HepG2 (cell line): Measurements from ENCODE around the gene DSTYK. TPM values are rescaled to one million over a fixed set of nuclear protein-coding genes. Genes with fewer than 3 reads are reported as not detected.

Experiments
- ATAC-seq: fragments of 200-7000 bp; cut with Tn5 transposase; 3 replicates; pipeline ENCODE4 v1.9.1; 2020; ENCODE audit warnings: mild to moderate bottlenecking, moderate library complexity
- BruUV-seq: library from RNA; stranded (reverse); fragments of 400-500 nt; replicated peaks from 2 replicates; lab custom pipeline; 2021; lab: Mats Ljungman, UMichigan
- CTCF ChIA-PET: fragments of 300-600 bp; formaldehyde crosslinking; extraction: SDS; loops from one replicate; lab custom pipeline; 2021; ENCODE audit warnings: low total read pairs, inconsistent platforms, low intra/inter-chr PET ratio; lab: Yijun Ruan, JAX
- POLR2A ChIA-PET: fragments of 350-600 bp; sonication (Branson Sonifier 250); formaldehyde crosslinking; loops from one replicate; lab custom pipeline; 2020; ENCODE audit warnings: antibody characterized with exemption, inconsistent platforms; lab: Yijun Ruan, JAX
- DNase-seq: peaks from one replicate; pipeline ENCODE4 v3.0.0-alpha.2; 2015; ENCODE audit warnings: low spot score
- FAIRE-seq: peaks from 3 replicates; lab custom pipeline; 2011; peaks lifted over from hg19 to GRCh38; lab: Jason Lieb, UNC
- H2AFZ ChIP-seq: one replicate; pipeline ENCODE4 v1.6.1; 2011; ENCODE audit warnings: low read length, inconsistent platforms
- H3K27ac ChIP-seq: fragments of 300-600 bp; 3 replicates; pipeline ENCODE4 v1.8.0; 2011; ENCODE audit warnings: mixed run types, mild to moderate bottlenecking, mixed read lengths, low read length, inconsistent platforms; ENCODE audit not compliant: insufficient read depth; ENCODE audit errors: extremely low read length
- H3K27me3 ChIP-seq, 2 experiments: fragments of 200-600 bp in 1 of 2; 2 replicates in 1 of 2; 3 replicates in 1 of 2; pipeline versions ENCODE4 v1.6.0 to v1.8.0; 2011; ENCODE audit warnings: low read length in 2 of 2, mild to moderate bottlenecking in 2 of 2, moderate library complexity in 2 of 2, inconsistent platforms in 1 of 2; ENCODE audit not compliant: insufficient read depth in 2 of 2, control insufficient read depth in 1 of 2
- H3K36me3 ChIP-seq, 2 experiments: fragments of 200-600 bp in 1 of 2; replicated peaks in 1 of 2; 2 replicates in 1 of 2; 3 replicates in 1 of 2; pipeline versions ENCODE4 v1.5.1 to v1.8.0; 2011; ENCODE audit warnings: low read length in 2 of 2, inconsistent platforms in 1 of 2; ENCODE audit not compliant: insufficient read depth in 2 of 2, control insufficient read depth in 1 of 2
- H3K4me1 ChIP-seq: 2 replicates; pipeline ENCODE4 v1.5.1; 2012; ENCODE audit warnings: low read length, inconsistent platforms; ENCODE audit not compliant: insufficient read depth
- H3K4me2 ChIP-seq: 2 replicates; pipeline ENCODE4 v1.6.0; 2011; ENCODE audit warnings: low read depth, low read length, inconsistent platforms
- H3K4me3 ChIP-seq, 3 experiments: fragments of 200-600 bp in 1 of 3; sonication (generic), shearing (Covaris generic) in 1 of 3; replicated peaks in 1 of 3; 2 replicates each; pipeline ENCODE4 v1.5.1; 2011 to 2016; ENCODE audit warnings: low read length in 3 of 3, inconsistent platforms in 2 of 3, low read depth in 2 of 3, mild to moderate bottlenecking in 2 of 3, control low read depth in 1 of 3, mixed read lengths in 1 of 3; ENCODE audit not compliant: insufficient read depth in 1 of 3
- H3K79me2 ChIP-seq: one replicate; pipeline ENCODE4 v1.6.1; 2011; ENCODE audit warnings: low read length, inconsistent platforms; ENCODE audit not compliant: insufficient read depth
- H3K9ac ChIP-seq: 2 replicates; pipeline ENCODE4 v1.6.0; 2011; ENCODE audit warnings: mild to moderate bottlenecking, low read depth, low read length, inconsistent platforms; ENCODE audit not compliant: insufficient read depth
- H3K9me3 ChIP-seq: 2 replicates; pipeline ENCODE4 v1.5.1; 2012; ENCODE audit warnings: mild to moderate bottlenecking, low read length
- H4K20me1 ChIP-seq: 2 replicates; pipeline ENCODE4 v1.6.0; 2011; ENCODE audit warnings: inconsistent platforms, mild to moderate bottlenecking, low read length, moderate library complexity; ENCODE audit not compliant: insufficient read depth
- ATAD3A ChIP-seq: sonication (generic); formaldehyde crosslinking; IDR thresholded peaks from 2 replicates; pipeline ENCODE4 v1.4.0; 2020; ENCODE audit warnings: missing genetic modification reagents
- ATF7-NPFF ChIP-seq: sonication (generic); formaldehyde crosslinking; IDR thresholded peaks from 2 replicates; pipeline ENCODE4 v1.8.1; 2023; ENCODE audit warnings: mild to moderate bottlenecking, low read depth, missing genetic modification reagents, moderate library complexity
- ELF4 ChIP-seq: sonication (generic); formaldehyde crosslinking; IDR thresholded peaks from 2 replicates; pipeline ENCODE4 v1.5.0; 2020; ENCODE audit warnings: missing genetic modification reagents, mild to moderate bottlenecking, moderate library complexity, borderline replicate concordance
- MAX ChIP-seq: IDR thresholded peaks from 2 replicates; pipeline ENCODE4 v1.6.1; 2012; ENCODE audit warnings: inconsistent platforms
- PHF8 ChIP-seq: sonication (generic); formaldehyde crosslinking; IDR thresholded peaks from 2 replicates; pipeline ENCODE4 v1.5.0; 2020; ENCODE audit warnings: missing genetic modification reagents
- THAP11 ChIP-seq: IDR thresholded peaks from 2 replicates; pipeline ENCODE4 v1.6.1; 2016; ENCODE audit warnings: missing biosample characterization, missing genetic modification reagents
- ZBTB8A ChIP-seq: sonication (generic); formaldehyde crosslinking; IDR thresholded peaks from 2 replicates; pipeline ENCODE4 v1.4.0; 2020; ENCODE audit warnings: mild to moderate bottlenecking, low read depth, missing genetic modification reagents, borderline replicate concordance
- ZIK1 ChIP-seq: sonication (generic); formaldehyde crosslinking; IDR thresholded peaks from 2 replicates; pipeline ENCODE4 v1.5.0; 2020; ENCODE audit warnings: mild to moderate bottlenecking, low read depth, missing genetic modification reagents, borderline replicate concordance
- ZNF549 ChIP-seq: sonication (generic); formaldehyde crosslinking; IDR thresholded peaks from 2 replicates; pipeline ENCODE4 v1.5.0; 2020; ENCODE audit warnings: missing genetic modification reagents
- WGBS: methylation state at CpG from one replicate; pipeline ENCODE4 v1.1.6; 2017; ENCODE audit warnings: low lambda C conversion rate; 5-methylcytosine and 5-hydroxymethylcytosine counted together
- in situ Hi-C: cut with HindIII; loops from 2 replicates; pipeline ENCODE4 v1.10.0; 2017; ENCODE audit warnings: low pct_unique_long_range_greater_than_20kb; ENCODE audit not compliant: extremely low pct_ligation_motif_present
- intact Hi-C: fragments of 100-400 bp; cut with micrococcal nuclease; formaldehyde crosslinking; loops from one replicate; pipeline ENCODE4 v1.10.0; 2022; ENCODE audit not compliant: unreplicated experiment
- polyA plus RNA-seq, 8 experiments: library from polyadenylated mRNA; depleted of rRNA in 3 of 8; stranded (reverse) in 7 of 8; unstranded in 1 of 8; fragments of >200 nt; fragmentation: Illumina TruSeq in 4 of 8; extraction: Trizol in 4 of 8; gene quantifications; 2 replicates each; pipeline versions ENCODE4 v1.2.1 to v1.2.3, GENCODE V29; 2011 to 2016; ENCODE audit warnings: low read depth in 4 of 8, missing spikeins in 1 of 8, mixed read lengths in 1 of 8; ENCODE audit not compliant: insufficient read depth in 1 of 8
- total RNA-seq, 5 experiments: library from RNA; depleted of rRNA; stranded (reverse); fragments of >200 nt; fragmentation: Illumina TruSeq; extraction: Trizol; gene quantifications; 2 replicates each; pipeline ENCODE4 v1.2.3, GENCODE V29; 2016; ENCODE audit warnings: low read depth in 1 of 5
- TF ChIP-seq, protein P1 (sequence below): sonication (generic); formaldehyde crosslinking; IDR thresholded peaks from 2 replicates; pipeline ENCODE4 v1.5.1; 2020; ENCODE audit warnings: mild to moderate bottlenecking, moderate library complexity, missing genetic modification reagents
- TF ChIP-seq, protein P2 (sequence below): sonication (generic); formaldehyde crosslinking; IDR thresholded peaks from 2 replicates; pipeline ENCODE4 v1.4.0; 2020; ENCODE audit warnings: missing genetic modification reagents, low read depth, mild to moderate bottlenecking, borderline replicate concordance
- TF ChIP-seq, protein P3 (sequence below): sonication (generic); formaldehyde crosslinking; IDR thresholded peaks from 2 replicates; pipeline ENCODE4 v1.4.0; 2020; ENCODE audit warnings: missing genetic modification reagents

The DSTYK gene
- total and polyA plus RNA-seq, 2 of the 13 experiments (the other 11 are each of a cell fraction or from before 2014, with no cell fraction given), result 2.6 to 4.8 TPM

- TF ChIP-seq PHF8 (CRISPR knock-in tag) (0 out of 2 replicates have a peak, but pooled peaks have one; percentile 8), ATF7-NPFF (CRISPR knock-in tag) (0 out of 2 replicates have a peak, but pooled peaks have one; percentile 10), ZBTB8A (CRISPR knock-in tag) (no peak)
- Histone ChIP-seq H3K4me1 (peaks cover 30% of the 10 kb centered on the region), H3K79me2 (no peaks in the 10 kb centered on the region), H2AFZ (no peak overlapping the region), H3K4me3 (peak overlapping the region; percentile 60 to 78 (median 64)), H3K27me3 (peaks cover 4 to 38% of the 10 kb centered on the region in 2 experiments; a peak in 4 of 5 replicates), H3K27ac (no peak overlapping the region), H4K20me1 (no peaks in the 10 kb centered on the region), H3K9ac (no peak overlapping the region), H3K4me2 (peak overlapping the region; percentile 92), H3K9me3 (no peaks in the 10 kb centered on the region), H3K36me3 (no peaks in the 10 kb centered on the region)
- ChIA-PET POLR2A (interaction anchor here (0.9 to 2.1 kb wide), 5 partner anchors 10 to 106 kb away, joined by 3 to 5 read pairs (median 3); partner anchors contain the start of genes DSTYK and RBBP5), CTCF (no interaction called here)
- in situ Hi-C loops, result no loop called here
- DNase-seq, result no peak
- no peak for FAIRE-seq
- WGBS, result 13% methylated on average over 7 of the region's 27 CpGs
- ATAC-seq, result peak; percentile 12
- no TSS peak for BruUV-seq
- intact Hi-C loops, result no loop called here
Measured at GRCh38 chr1:205228093-205228521, 16.6 kb upstream of the DSTYK start.

- WGBS, result 4% methylated on average over 10 of the region's 44 CpGs
- H3K79me2 ChIP-seq, result no peaks in the 10 kb centered on the region
- H3K27ac ChIP-seq, result no peak within 1 kb of the TSS
- intact Hi-C loops, result no loop called here
- no peaks in the 10 kb centered on the region for H3K9me3 ChIP-seq
- H3K9ac ChIP-seq, result no peak within 1 kb of the TSS
- DNase-seq, result peak; percentile 49
- H3K36me3 ChIP-seq, result no peaks in the 10 kb centered on the region
- H4K20me1 ChIP-seq, result no peaks in the 10 kb centered on the region
- H3K27me3 ChIP-seq, result peaks cover 2 to 34% of the 10 kb centered on the region in 2 experiments; a peak in 4 of 5 replicates
- in situ Hi-C loops, result no loop called here
- H3K4me2 ChIP-seq, result peak within 1 kb of the TSS; percentile 92
- ChIA-PET CTCF (no interaction called here), POLR2A (interaction anchor here (0.9 to 1.5 kb wide), 3 partner anchors 10 to 91 kb away, joined by 3 read pairs; no protein-coding TSS in a partner anchor)
- no peak within 1 kb of the TSS for H2AFZ ChIP-seq
- peak within 1 kb of the TSS; percentile 60 to 78 (median 64) for H3K4me3 ChIP-seq
- peaks cover 30% of the 10 kb centered on the region for H3K4me1 ChIP-seq
- FAIRE-seq, result no peak
- BruUV-seq, result no TSS peak
- peak; percentile 89 for ATAC-seq
- TF ChIP-seq ZIK1 (CRISPR knock-in tag) (no peak), MAX (peak; percentile 51; the same call in 1 of the 2 replicates), ELF4 (no peak), ATAD3A (no peak), ZNF549 (no peak), THAP11 (CRISPR knock-in tag) (peak; percentile 49; the same call in 1 of the 2 replicates)
- TF ChIP-seq, protein P1, sequence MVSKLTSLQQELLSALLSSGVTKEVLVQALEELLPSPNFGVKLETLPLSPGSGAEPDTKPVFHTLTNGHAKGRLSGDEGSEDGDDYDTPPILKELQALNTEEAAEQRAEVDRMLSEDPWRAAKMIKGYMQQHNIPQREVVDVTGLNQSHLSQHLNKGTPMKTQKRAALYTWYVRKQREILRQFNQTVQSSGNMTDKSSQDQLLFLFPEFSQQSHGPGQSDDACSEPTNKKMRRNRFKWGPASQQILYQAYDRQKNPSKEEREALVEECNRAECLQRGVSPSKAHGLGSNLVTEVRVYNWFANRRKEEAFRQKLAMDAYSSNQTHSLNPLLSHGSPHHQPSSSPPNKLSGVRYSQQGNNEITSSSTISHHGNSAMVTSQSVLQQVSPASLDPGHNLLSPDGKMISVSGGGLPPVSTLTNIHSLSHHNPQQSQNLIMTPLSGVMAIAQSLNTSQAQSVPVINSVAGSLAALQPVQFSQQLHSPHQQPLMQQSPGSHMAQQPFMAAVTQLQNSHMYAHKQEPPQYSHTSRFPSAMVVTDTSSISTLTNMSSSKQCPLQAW, result no peak
- TF ChIP-seq, protein P2, sequence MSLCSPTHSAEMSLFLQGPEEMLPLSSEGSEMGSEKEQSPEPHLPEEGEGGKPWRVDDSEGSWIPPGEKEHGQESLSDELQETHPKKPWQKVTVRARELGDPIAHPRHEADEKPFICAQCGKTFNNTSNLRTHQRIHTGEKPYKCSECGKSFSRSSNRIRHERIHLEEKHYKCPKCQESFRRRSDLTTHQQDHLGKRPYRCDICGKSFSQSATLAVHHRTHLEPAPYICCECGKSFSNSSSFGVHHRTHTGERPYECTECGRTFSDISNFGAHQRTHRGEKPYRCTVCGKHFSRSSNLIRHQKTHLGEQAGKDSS (CRISPR knock-in tag), result no peak
- TF ChIP-seq, protein P3, sequence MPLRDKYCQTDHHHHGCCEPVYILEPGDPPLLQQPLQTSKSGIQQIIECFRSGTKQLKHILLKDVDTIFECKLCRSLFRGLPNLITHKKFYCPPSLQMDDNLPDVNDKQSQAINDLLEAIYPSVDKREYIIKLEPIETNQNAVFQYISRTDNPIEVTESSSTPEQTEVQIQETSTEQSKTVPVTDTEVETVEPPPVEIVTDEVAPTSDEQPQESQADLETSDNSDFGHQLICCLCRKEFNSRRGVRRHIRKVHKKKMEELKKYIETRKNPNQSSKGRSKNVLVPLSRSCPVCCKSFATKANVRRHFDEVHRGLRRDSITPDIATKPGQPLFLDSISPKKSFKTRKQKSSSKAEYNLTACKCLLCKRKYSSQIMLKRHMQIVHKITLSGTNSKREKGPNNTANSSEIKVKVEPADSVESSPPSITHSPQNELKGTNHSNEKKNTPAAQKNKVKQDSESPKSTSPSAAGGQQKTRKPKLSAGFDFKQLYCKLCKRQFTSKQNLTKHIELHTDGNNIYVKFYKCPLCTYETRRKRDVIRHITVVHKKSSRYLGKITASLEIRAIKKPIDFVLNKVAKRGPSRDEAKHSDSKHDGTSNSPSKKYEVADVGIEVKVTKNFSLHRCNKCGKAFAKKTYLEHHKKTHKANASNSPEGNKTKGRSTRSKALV (CRISPR knock-in tag), result 0 out of 2 replicates have a peak, but pooled peaks have one; percentile 33
Measured at GRCh38 chr1:205227584-205228013, 16.1 kb upstream of the DSTYK start, which contains the start of gene TMCC2. Gene TMCC2 (plus strand): TSS chr1:205227946. CDS start chr1:205228565, 619 bp downstream.
